CD4-positive, alpha-beta T cell treated with Interleukin-10 for 1 hour (primary cell): ENCODE data around the gene PLCD3.
"Not testable (repeated sequence)": the region's sequence is repeated elsewhere in the genome, so short reads cannot be mapped to it uniquely, and the experiment has no call there.

Experiments
- DNase-seq: peaks from one replicate; pipeline ENCODE4 v3.0.0-alpha.2; 2020

The PLCD3 gene

DNA sequence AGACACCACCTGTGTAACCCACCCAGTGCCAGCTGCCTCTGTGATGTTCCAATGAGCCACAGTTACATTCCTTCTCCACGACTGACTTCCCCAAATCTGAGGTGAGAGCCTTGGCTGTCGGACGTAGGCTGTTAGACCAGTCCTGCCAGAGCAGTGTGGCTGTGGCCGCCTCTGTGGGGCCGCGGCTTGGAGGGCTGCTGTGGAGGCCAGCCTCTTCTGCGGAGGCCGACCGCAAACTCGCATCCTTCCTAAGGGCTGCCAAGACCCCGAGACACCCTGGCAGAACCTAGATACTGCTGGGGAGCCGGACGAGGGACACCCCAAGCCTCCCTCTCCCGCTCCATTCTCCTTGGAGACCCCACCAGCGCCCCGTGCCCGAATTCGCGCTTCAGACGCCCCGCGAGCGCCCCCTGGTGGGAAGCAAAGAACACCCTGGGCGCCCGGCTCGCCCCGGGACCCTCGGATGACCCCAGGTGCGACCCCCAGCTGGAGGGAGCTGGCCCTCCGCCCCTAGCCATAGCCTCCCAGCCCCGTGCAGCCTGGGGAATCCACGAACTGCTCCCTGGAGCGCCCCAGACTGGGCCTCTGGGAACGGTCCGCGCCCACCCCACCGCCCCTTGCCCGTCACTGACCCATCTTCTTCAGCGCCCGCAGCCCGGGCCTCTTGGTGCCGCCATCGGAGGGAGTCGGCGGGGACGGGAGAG, 547 bp downstream of the PLCD3 start:
- DNase-seq: peak; percentile 36

DNA sequence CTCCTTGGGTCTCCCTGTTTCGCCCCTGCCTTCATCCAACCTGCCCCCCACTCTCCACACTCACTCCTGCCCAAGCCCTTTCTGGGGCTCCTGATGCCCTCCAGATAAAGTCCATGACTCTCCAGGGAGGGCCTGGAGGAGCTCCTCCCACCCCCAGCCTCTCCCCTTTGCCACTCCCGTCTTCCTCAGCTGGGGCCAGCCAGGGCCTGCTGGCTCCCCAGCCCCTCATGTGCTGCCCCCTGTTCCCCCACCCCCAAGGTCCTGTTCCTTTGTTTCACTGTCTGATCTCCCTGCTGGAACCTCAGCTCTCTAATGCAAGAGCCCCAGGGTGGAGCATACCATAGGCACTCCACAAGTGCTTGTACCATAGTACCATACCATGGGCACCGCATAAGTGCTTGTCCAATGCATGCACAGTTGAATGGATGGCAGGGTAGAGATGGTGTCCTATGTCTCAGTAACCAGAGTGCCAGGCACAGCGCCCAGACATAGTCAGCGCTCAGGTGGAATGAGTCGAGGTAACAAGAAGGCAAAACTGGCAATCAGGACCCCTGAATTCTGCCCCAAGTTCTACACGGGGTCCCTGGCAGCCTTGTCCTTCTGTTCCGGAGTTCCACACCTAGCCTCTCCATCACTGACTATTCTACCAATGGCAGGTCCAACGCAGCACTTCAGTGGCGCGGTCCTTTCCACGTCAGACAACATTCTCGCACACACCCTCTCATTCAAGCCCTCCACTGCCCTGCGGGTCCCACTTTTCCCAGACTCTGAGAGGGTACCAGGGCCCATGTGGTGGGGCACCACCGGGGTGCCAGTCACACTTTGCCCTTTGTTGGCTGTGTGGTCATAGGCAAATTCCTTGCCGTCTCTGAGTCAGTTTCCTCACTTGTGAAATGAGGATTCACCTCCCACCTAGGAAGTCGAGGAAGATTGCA, 1.4 kb downstream of the PLCD3 start:
- DNase-seq: no peak

DNA sequence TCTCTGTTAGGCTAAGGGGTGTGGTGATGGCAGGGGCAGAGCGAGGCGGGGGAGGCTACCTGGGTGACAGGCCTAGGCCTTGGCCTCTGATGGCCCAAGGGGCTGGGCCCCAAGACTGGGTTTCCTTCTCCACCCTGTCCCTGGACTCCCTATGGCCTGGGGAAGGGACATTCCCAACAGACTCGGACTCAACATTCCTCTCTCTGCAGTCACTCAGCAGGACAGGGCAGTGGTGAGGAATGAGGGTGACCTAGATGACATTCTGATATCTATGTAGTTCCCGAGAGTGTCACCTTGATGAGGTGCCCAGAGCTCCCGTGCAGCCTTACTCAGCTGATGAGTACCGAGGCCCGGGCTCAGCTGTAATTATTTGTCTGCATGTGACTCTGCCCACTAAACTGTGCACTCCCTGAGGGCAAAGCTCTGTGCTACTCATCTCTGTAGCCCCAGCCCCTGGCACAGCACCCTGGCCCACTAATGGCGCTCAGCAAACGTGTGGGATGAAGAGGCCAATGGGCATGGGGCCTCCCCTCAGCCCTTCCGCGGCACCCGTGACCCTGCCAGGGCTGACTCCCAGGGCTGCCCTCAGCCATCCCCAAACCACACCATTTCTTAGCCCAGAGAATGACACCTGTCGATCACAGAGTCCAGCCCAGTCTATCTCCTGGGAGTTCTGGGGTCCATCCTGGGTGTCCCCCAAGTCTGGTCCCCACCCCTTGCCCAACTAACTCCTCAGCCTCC, 2.2 kb downstream of the PLCD3 start:
- no peak for DNase-seq

DNA sequence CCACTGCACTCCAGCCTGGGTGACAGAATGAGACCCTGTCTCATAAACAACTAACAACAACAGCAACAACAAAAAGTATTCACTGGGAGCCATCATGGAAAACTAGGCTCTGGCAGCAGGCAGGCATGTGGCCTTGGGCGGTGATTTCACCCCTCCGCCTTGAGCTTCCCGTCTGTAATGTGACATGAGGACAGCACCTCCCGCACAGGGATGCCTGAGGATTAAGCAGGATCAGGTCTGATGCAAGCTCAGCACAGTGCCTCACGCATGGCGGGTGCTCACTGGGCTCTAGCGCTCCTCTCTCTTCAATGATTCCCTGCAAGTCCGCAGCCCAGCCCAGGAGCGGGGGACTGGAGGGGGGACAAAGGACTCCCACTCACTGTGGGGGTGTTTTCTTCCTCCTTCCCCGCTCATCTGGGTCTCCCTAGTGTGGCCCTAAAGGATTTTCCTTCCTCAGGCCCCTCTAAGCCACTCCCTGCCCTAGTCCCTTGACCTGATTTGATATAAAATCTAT, 2.8 kb downstream of the PLCD3 start:
- DNase-seq: no peak

DNA sequence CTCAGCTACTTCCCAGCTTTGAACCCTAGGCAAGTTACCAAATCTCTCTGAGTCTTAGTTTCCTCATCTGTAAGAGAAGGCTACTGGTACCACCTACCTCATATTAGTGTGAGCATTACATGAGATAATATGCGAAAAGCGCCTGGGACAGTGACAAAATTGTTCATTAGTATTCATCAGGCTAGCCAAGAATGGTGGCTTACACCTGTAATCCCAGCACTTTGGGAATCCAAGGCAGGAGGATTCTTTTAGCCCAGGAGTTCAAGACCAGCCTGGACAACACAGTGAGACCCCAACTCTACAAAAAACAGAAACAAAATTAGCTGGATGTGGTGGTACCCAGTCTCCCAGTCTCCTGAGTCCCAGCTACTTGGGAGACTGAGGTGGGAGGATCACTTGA, 3.3 kb downstream of the PLCD3 start:
- no peak for DNase-seq

DNA sequence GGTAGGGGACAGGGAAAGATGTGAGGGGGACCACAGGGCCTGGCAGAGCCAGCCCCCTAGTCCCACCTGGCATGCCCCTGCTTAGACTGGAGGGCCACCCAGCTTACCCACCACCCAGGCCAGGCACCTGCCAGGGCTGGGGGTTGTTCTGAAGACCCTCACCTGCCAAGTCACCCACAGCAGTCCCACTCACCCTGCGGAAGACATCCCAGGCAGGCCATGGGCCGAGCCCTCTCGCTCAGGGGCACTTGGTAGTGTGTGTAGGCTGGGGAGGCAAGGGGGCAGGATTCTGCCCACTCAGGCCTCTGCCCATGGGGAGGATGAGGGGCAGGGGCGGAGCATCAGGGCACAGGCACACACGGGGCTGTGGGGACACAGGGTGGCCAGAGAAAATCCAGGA, 4.0 kb downstream of the PLCD3 start:
- no peak for DNase-seq

DNA sequence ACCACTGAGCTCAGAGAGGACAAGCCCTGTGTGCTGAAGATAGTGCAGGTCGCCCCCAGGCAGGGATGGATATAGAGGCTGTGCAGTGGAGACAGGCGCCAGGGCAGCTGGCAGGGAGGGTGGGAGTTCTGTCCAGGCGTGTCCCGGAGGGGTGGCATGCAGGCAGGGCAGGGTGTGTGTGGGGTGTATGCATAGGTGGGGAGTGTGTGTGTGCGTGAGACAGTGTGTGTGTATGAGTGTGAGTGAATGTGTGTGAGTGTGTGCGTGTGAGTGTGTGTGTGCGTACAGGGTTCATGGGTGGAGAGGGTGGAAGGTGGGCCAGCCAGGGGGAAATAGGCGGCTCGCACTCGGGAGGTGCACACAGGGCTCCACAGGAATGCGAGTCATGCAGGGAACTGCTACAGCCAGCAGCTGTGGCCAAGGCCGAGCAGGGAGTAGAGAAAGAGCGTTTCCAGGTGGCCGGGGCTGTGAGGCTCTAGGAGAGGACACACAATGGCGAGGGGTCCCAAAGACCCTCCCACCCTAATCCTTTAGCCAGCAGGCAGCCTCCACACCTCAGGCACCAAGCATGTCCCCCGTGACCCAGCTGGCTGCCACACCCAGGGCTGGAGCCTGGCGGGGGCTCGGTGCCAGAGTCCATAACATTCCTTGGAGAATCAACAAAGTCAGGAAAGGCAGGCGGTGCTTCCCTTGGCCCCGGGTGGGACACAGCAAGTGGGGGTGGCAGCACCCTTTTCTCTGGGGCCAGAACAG, 4.6 kb downstream of the PLCD3 start:
- DNase-seq: no peak

DNA sequence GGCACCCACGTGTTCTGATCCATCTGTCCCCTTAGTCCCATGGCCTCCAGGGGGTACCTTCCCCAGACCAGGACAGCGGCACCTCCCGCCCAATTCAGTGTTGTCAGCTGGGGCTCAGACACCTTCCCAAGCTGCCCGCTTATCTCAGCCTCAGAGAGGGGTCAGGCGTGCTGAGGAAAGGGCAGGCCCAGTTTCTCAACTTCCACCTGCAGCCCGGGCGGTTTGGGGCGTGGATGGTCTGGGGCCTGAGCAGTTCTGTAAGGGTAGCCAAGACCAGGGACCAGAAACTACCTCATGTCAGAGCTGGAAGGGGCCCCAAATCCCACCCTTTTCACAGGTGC, 5.1 kb downstream of the PLCD3 start:
- no peak for DNase-seq

DNA sequence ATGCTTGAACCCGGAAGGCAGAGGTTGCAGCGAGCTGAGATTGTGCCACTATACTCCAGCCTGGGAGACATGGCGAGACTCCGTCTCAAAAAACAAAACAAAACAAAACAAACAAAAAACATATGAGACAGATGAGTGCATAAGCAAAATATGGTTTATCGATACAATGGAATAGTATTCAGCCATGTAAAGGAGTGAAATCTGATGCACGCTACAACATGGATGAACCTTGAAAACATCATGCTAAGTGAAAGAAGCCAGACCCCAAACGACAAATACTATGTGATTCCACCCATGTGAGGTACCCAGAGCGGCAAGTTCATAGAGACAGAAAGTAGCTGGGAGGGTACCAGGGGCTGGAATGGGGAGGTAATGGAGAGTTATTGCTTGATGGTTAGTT, 6.8 kb downstream of the PLCD3 start:
- DNase-seq: no peak

DNA sequence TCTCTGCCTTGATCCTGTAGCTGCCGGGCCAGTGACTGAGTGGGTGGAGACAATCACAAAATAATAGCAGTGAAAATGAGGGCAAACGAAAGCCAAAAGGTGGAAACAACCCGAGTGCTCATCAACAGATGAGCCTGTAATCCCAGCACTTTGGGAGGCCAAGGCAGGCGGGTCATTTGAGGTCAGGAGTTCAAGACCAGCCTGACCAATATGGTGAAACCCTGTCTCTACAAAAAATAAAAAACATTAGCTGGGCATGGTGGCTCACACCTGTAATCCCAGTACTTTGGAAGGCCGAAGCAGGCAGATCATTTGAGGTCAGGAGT, 7.6 kb downstream of the PLCD3 start:
- not testable (repeated sequence) for DNase-seq

DNA sequence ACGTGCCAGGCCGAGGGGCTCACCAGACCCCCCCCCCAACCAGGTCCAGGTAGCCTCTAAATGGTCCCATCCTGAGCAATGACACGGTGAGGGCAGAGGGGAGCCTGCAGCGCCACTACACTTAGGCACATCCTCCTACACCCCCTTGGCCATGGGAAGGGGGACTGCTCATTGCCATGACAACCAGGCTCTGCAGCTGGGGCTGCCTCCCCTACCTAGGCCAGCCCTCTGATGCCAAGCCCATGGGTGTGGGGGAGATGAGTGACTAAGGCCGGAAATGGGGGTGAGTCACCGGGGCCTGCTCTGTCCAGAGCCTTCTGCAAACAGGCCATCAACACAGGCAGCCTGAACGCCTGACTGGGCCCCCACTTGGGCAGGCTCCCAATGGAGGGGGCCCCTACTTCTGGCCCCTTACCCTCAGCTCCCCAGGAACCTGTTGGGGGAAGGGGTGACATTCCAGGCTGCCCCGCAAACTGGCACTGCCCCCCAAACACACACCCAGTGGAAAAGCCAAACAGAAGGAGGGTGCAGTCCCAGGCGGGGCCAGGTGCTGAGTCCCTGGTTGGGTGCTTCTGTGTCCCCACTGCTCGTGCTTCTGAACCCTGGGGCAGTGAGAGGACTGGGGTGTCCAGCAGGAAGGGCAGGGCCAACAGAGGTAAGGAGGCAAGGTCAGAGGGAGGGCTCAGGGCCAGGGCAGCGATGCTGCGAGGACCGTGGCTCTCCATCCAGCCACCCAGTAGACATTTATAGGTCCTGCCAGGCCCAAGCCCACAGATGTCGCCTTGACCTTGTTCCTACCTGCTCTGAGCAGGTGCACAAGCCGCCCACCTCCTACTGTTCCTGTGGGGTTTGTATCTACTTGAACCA, 8.2 kb downstream of the PLCD3 start:
- DNase-seq: peak; percentile 24

DNA sequence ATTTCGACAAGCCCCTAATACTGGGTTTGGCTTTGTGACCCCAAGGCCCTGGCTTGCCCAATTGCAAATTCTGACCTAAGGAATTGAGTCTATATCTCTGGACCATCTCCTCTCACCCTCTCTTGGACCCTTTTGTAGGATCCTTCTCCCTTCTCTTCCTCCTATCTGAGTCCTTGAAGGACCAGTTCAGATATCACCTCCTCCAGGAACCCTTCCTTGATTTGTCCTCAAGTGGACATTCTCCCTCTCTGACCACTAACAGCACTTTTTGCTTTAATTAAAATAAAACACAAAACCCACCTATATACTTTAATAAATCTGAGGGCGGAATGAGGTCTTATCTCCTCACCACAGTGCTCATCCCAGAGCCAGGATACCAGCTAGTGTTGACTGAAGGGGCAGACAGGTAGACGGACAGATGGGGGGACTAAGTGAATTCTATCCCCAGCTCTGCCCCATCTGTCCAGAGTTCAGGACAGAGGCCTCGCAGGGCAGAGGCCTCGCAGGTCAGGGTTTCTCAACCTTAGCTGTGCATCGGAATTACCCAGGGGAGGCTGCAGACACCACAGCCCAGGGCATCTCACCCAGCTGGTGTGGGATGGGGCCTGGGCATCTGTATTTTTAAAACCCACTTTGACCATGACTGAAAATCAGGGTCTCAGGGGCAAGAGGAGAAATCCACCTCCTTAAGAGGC, 9.1 kb downstream of the PLCD3 start:
- DNase-seq: no peak

DNA sequence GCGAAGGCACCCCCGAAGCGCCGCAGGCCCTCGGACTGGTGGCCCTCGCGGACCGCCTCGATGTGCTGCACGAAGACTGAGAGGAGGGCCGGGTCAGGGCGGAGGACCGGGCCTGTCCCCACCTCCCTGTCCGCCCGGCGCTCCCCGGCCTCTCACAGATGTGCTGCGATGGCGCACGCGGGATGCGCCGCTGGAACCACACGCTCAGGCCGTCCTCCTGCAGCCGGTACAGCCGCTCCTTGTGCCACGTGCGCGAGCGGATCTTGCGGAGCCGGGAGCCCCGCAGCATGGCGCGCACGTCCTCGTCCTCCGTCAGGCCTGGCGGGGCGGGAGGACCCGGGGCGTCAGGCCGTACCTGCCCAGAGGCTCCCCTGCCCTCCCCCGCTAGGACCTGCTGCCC, 11.3 kb downstream of the PLCD3 start:
- no peak for DNase-seq

DNA sequence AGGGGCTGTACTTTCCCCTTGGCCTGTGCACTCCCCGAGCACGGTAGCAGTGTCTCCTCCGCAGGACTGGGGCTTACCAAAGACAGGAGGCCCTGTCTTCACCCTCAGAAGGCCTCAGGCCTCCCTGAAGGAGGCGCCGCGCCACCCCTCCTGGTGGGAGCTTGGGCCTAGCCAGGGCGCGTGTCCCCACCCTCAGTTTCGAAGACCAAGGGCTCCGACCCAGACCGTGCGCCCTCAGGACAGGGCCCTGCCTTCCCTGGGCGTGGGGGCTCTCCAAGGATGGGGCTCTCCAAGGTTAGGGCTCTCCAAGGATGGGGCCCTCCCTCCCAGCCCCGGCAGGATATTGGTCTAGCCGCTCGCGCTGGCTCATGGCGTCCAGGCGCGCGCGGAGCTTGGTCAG, 11.8 kb downstream of the PLCD3 start:
- DNase-seq: no peak

DNA sequence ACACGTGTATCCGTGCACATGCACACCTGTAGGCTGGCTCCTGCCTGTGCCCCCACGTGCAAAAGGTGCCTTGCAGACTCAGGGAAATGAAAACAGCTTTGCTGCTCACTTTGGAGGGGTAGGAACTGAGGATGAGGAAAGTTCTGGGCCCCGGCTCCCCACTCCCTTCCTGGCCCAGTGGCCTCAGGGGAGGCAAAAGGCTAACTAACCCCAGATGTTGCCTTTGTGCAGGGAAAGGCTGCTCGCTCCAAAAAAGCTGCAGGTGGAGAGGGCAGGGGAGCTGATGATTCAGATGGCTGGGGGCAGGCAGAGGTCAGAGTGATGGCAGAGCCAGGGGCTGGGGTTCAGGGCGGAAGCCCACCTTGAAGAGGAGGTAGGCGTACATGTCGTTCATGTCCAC, 12.4 kb downstream of the PLCD3 start:
- DNase-seq: no peak

DNA sequence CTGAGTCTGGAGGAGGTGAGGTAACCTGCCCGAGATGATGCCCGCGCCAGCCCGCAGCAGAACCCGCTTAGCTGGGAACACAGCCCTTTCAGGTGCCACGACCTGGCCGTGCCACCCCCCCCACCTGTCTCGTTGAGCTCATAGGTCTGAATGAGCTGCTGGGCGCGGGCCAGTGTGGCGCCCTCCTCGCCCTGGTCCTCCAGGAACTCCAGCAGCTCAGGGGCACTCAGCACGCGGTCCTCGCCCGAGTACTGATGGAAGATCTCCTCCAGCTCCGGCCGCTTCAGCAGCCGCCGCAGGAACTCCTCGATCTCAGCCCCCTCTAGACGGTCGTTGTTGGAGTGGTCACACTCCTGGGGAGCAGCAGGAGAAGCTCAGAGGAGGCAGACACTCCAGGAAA, 13.6 kb downstream of the PLCD3 start:
- no peak for DNase-seq

DNA sequence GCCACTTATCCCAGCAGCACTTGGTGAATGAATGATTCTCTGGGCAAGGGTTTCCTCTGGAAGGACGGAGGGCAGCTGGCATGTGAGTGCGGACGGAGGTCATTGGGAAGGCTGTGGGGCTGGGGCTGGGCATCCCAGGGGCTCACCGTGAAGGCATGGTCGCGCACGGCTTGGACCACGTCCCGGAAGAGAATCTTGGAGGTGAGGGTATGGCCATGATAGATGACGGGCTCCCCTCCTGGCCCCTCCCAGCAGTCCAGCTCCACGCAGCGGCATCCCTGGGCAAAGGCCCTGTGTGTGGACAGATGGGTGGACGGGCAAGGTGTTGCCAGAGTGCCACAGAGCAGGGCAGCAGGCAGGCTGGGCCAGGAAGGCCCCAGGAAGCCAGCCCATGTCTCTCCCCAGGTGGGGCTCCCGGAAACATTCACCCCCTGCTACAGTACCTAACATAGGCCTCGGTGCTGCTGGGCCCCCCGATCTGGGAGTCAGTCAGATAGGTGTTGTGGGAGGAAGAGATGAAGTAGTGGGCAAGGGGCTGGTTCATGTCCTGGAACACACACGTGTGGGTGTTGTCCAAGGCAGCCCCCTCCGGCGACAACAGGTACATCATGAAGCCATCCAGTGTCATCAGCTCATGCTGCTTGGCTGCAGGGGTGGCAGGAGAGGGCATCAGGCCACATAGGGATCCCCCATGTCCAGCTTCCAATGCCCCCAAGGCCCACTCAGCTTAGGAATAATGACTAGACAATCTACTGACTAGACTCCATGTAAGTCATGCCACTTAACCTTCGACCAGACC, 14.3 kb downstream of the PLCD3 start:
- DNase-seq: no peak

DNA sequence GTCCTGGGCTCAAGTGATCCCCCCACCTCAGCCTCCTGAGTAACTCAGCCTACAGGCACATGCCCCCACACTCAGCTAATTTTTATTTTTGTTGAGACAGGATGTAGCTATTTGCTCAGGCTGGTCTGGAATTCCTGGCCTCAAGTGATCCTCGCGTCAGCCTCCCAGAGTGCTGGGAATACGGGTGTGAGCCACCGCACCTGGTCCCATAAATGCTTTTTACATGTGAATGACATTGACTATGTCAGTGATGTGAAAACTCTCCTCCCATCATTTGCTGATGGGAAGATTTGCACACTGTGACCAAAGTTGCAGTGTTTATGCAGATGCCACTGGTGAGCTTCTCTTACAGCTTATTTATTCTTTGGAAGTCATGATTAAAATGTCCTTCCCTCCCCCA, 15.0 kb downstream of the PLCD3 start:
- DNase-seq: no peak

DNA sequence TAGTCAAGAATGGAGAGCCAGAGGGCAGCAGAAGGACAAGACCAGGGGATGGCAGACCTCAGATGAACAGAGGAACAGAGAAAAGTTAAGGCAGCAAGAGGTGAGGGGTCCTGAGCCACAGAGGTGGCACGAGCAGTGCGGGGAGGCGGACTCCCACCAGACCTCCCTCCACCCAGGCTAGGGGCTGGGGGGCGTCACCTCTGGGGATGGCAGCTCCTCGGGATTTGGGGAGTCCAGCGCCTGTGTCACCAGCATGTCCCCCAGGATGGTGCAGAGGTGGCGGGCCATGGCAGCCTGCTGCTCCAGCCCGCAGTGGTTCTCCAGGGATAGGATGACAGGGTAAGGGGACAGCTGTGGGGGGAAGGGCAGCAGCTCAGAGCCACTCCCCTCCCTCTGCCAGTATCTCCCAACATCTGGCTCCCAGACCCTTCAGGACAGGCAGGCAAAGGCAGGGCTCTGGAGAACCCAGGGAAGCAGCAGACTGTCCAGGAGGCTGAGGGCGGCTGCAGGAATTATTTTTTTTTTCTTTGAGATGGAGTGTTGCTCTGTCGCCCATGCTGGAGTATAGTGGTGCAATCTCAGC, 15.8 kb downstream of the PLCD3 start:
- no peak for DNase-seq

DNA sequence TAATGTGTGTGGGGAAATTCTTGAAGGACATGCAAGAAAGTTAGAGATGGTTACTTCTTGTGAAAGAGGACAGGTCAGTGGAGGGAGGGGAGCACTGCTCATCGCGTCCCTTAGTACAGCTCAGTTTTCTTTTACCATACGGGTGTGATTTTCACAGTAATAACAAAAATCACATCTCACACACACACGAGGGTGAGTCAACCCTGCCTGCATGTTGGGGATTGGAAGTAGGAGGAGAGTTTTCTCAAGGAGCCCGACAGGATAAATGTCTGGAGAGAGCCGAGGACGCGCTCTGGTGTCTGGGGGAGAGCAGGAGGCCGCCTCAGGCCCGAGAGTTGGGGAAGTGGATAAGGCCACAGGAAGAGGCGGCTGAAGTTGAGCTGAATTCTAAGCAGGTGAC, 16.4 kb downstream of the PLCD3 start:
- no peak for DNase-seq
